NCI-H2196 treated with DMSO at 0.1 percent for 48 hours (cell line): Measurements from ENCODE around the gene ARHGAP42.

Experiments
- DNase-seq: peaks from one replicate; lab custom pipeline; 2025; ENCODE audit not compliant: unreplicated experiment; lab: John Stamatoyannopoulos, UW

The ARHGAP42 gene

GRCh38 chr11:100680070-100680469, 7.0 kb upstream of the ARHGAP42 start:
- DNase-seq, result no peak

- no peak for DNase-seq
Measured at GRCh38 chr11:100681064-100681502, 6.0 kb upstream of the ARHGAP42 start.

DNA sequence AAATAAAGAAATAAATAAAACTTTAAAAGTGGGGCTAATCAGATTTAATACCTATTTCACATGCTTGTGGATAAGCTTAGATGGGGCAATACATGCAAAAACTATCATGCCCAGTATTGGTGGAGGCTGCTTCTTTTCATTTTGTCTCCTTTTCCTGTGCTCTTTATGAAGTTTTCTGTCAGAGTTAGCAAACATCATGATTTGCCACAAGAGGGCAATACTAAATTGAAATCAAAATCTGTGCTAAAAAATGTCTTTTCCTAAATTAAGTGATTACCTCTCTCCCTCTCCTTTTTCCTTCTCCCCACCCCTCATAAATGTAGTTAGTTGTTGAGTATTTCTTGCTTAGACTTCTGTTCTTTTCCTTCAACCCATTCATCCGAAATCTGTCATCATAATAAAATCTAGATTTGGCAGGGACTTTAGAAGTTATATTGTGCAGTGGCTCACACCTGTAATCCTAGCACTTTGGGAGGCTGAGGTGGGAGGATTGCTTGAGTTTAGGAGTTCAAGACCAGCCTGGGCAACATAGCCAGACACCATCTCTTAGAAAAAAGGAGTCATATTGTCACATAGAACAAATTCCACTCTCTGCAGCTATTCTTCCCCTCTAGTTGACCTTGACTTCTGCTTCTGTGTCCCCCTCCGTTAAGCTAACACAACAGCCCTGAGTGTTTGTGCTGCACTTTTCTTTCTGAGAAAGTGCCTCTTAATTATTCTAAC, 4.7 kb upstream of the ARHGAP42 start:
- no peak for DNase-seq

DNA sequence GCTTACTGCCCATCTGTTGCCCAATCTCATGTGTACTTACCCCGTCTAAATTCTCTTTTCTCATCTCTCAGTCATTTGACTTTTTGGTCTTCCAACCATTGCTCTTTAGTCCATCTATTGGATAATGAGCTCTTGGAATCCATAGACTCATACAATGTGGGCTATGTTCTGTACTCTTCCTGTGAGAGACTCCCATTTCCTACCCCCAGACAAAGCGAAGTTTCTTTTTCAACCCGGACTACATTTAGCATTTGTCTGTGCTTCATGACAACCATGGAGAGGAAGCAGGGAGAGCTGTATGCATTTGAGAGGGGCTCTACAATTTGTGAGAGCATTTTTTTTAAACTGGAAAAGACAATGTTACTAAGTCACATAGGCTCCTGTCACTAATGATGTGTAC, 4.0 kb upstream of the ARHGAP42 start:
- no peak for DNase-seq

DNA sequence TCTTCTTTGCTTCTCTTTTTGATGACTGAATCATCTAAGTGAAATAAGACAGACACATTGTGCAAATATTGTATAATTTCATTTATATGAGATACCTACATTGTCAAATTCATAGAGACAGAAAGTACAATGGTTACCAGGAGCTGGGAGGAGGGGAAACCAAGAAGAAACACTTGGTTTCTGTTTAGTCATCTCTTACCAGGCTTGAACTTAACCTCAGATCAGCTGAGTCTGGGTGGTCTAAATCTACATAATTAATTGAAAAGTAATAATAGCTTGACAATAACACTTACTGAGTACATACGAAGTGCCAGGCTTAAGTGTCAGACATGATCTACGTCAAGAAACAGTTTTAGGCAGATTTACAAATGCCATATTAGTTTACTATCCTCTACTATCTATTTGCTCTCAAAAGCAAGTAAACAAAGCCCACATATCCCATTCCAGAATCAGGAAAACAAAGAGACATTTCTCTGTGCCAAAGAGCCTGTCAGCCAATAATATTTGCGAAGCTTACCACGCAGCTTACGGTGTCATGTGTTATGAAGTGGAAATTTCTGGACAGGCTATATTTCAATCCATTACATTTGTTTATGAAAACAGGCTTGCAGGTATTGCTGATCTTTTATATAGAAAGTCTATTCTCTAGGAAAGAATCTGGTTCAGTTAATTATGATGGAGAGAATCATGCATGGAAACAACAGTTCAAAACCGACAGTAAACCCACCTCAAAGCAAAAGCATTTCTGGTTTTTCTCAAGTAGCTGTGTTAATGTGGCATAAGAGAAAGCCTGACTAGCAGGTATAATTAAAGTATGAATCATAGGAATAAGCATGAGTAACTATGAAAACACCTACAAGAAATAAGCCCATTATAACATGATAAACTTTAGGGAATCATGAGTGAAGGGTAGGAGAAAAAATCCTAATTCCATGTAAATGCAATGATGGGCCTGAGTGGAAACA, 2.7 kb upstream of the ARHGAP42 start:
- no peak for DNase-seq

DNA sequence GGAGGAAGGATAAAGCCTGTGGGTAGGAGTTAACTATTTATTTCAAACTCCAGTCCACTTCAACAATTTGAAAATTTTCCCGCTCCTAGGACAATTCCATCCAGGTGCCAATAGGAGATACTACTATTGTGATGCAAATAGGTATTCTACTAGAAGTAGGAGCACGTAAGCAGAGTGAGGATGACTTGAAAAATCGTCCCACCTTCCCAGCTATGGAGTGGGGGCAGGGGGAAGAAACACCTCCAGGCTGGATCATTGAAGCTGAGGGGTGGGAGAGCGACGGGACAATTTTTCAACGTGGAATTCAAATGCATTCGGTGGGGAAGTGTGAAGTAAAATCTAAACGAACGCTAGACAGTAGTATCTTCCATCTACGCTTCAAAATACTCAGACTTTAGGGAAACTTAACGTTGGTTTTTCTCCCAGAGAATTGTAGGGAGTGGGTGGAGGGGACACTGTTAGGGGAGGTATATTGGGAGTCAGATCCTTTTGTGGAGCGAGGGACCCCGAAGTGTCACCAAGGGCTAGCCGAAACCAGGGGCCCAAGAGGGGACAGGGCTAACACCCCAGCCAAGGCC, 523 bp upstream of the ARHGAP42 start:
- no peak for DNase-seq

DNA sequence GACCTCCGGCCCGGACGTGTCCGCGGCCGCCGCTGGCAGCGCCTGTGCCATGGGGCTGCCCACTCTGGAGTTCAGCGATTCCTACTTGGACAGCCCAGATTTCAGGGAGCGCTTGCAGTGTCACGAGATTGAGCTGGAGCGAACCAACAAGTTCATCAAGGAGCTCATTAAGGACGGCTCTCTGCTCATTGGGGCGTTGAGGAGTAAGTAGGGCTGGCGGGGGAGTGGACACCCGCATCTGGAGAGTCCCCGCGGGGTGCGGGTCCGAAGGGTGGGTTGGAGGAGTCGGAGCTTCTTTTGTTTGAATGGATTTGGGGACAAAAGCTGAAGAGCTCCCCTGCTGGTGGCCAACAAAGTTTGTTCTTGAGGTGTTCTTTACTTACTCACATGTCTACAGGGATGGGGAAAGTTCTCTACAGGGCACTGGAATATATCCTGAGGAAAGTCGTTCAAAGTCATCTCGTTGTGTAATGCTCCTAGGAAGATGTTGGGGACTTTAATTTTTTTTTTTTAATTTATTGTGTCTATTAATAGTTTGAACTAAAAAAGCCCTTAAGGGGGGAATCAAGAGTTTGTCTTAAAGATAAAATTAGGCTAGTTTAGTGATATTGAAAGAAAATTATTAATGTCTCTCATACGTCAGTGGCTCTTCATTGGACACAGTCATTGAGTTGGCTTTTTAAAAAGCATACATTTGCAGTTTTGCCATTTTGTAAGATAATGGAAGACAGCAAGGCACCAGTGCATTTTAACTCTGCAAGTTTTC, 725 bp downstream of the ARHGAP42 start:
- DNase-seq, result no peak

- DNase-seq, result no peak
Measured at GRCh38 chr11:100689141-100689540, 2.1 kb downstream of the ARHGAP42 start.

DNA sequence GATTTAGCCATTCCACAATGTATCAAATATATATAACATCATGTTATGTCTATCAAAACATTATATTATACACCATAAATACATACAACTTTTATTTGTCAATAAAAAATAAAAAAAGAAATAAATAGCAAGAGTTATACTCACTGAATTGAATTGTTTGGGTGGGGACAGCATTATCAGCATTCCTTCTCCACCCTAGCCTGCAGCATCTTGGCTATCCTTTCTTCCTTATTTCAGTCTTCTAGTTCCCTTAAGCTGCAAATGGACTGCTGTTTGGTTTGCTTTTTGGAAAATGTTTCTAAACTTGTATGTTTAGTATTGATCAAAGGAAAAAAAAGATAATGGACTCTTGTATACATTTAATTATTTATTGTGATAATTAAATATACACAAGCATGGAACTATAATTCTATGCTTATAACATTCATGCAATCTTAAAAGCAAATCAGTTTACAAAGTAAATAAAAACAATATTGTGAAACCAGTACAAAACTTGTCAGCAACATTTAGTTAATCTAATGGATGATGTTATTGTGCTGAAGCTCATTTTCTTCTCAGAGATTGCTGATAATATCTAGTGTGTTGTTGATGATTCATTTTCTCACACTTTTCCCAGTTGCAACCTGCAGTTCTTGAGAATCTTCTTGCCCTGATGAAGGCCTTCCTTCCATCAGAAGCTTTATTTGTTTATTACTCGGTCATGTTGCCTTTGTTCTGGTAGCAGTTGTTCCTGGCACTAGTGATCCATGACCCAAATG, 5.0 kb downstream of the ARHGAP42 start:
- DNase-seq, result no peak

DNA sequence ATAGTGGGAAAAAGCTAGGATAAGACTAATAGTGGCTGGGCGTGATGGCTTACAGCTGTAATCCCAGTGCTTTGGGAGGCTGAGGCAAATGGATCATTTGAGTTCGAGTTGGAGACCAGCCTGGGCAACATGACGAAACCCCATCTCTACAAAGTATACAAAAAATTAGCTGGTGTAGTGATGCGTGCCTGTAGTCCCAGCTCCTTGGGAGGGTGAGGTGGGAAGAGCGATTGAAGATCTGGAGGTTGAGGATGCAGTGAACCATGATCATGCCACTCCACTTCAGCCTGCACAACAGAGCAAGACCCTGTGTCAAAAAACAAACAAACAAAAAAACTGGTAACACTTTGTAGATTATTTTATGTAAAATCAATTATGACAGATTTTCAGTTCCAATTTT, 8.8 kb downstream of the ARHGAP42 start:
- no peak for DNase-seq

GRCh38 chr11:100703139-100703538, 16.1 kb downstream of the ARHGAP42 start:
- DNase-seq, result no peak

GRCh38 chr11:100703801-100704575, 16.9 kb downstream of the ARHGAP42 start:
- DNase-seq, result no peak

DNA sequence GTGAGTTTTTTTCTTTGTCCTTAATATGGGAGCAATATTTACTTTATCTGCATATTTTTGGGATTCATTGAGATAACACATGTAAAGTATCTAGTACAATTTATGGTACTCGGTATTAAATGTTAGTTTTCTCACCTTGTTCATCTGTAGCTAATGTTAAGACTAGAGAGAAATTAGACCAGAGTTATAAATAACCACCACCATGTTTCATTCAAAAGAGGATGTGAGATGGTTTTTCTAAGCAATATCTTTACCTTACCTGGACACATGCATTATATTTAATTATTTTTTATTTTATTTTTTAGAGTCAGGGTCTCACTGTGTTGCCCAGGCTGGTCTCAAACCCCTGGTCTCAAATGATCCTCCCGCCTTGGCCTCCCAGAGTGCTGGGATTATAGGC, 18.4 kb downstream of the ARHGAP42 start:
- no peak for DNase-seq

GRCh38 chr11:100706179-100706578, 19.1 kb downstream of the ARHGAP42 start:
- DNase-seq, result no peak

DNA sequence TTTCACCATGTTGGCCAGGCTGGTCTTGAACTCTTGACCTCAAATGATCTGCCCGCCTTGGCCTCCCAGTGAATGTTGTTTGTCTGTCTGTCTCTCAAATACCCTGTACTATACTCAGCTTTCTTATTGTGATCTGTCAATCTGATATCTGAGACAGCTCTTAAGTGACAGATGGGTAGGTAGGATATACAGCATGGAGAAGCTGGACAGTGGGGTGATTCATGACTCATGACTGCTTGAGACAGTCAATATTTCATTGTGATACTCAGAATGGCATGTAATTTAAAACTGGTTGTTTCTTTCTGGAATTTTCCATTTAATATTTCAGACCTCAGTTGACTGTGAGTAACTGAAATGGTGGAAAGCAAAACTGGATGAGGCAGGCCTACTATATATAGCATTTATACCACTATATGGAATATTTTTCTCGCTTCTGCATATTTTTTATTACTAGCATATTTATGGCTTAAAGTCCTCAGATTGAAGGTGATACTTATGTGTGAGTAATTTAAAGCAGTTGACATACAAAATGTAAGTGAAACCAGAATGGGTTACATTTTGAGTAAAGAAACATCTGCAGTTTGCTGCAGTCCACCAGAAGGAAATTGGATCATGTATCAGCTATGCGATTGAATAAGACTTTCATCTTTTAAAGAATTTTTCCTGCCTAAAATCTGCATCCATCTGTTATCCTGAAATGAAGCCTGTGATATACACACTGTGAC, 22.3 kb downstream of the ARHGAP42 start:
- no peak for DNase-seq

- no peak for DNase-seq
Measured at GRCh38 chr11:100711984-100712383, 24.9 kb downstream of the ARHGAP42 start.

GRCh38 chr11:100712583-100712982, 25.5 kb downstream of the ARHGAP42 start:
- no peak for DNase-seq

DNA sequence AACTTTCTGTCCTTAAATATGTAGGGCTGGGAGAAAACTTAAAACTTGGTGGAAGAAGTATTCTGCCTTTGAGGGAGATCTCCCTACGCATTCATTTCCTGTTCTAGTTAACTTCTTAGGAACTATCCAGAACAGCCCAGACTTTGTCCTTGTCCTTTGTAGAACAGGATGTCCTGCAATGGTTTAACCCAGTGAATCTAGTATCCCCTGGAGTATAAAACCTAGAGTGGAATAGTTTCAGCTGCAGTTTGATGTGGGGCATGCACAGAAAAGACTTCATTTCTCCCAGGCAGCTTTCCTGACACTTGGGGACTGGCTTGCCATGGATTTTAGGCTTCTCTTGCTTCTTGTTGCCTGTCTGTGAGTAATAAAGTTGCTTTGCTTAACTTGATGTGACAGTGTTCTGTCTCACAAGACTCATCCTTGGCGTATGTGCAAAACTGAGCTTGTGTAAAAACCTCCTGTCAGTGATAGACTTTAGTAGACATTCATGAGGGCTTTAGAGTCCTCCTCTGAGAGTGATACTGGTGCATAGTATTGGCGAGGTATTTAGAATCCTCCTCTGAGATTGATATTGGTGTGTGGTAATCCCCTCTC, 28.2 kb downstream of the ARHGAP42 start:
- DNase-seq, result no peak
